Nephron (organoid): ENCODE data around the gene RLBP1.

ENCODE experiments used
- H3K27ac Mint-ChIP-seq, 3 experiments: 2 replicates each; pipeline ENCODE4 v1.8.0; 2020; ENCODE audit warnings: mixed read lengths in 3 of 3, mild to moderate bottlenecking in 2 of 3, moderate library complexity in 1 of 3
- H3K27me3 Mint-ChIP-seq: 2 replicates; pipeline ENCODE4 v1.8.0; 2021; ENCODE audit warnings: low read depth, mild to moderate bottlenecking, moderate library complexity, mixed read lengths
- H3K36me3 Mint-ChIP-seq: 2 replicates; pipeline ENCODE4 v1.8.0; 2020; ENCODE audit warnings: low read depth, mixed read lengths
- H3K4me1 Mint-ChIP-seq: 2 replicates; pipeline ENCODE4 v1.8.0; 2020; ENCODE audit warnings: mixed read lengths
- H3K4me3 Mint-ChIP-seq, 3 experiments: 2 replicates each; pipeline ENCODE4 v1.8.0; 2020; ENCODE audit warnings: mild to moderate bottlenecking in 3 of 3, mixed read lengths in 3 of 3, moderate library complexity in 2 of 3
- H3K9me3 Mint-ChIP-seq: 2 replicates; pipeline ENCODE4 v1.8.0; 2020; ENCODE audit warnings: mixed read lengths
- CTCF ChIP-seq, 3 experiments: fragments of 200-600 bp; sonication (generic); IDR thresholded peaks; one replicate each; pipeline ENCODE4 v1.5.0; 2021; ENCODE audit warnings: antibody characterized with exemption in 3 of 3; ENCODE audit not compliant: unreplicated experiment in 3 of 3

RLBP1 gene

GRCh38 chr15:89172921-89173320 is 48.5 kb downstream of the RLBP1 start:
- Mint-ChIP-seq H3K36me3 (peaks cover 10% of the 10 kb centered on the region), H3K27me3 (no peaks in the 10 kb centered on the region), H3K4me3 (no peak overlapping the region), H3K4me1 (peaks cover 15% of the 10 kb centered on the region), H3K9me3 (no peaks in the 10 kb centered on the region), H3K27ac (no peak overlapping the region)
- no peak for TF ChIP-seq CTCF (IDR thresholded peaks at IDR 0.05; ENCODE audit: unreplicated experiment in 3 of 3)

GRCh38 chr15:89171136-89172072 is 50.0 kb downstream of the RLBP1 start:
- Mint-ChIP-seq H3K36me3 (peaks cover 1% of the 10 kb centered on the region), H3K27ac (no peak overlapping the region), H3K4me3 (no peak overlapping the region), H3K4me1 (peaks cover 18% of the 10 kb centered on the region), H3K27me3 (no peaks in the 10 kb centered on the region), H3K9me3 (no peaks in the 10 kb centered on the region)
- TF ChIP-seq CTCF (IDR thresholded peaks at IDR 0.05; ENCODE audit: unreplicated experiment in 3 of 3): peak; percentile 37 to 59 (median 46)

GRCh38 chr15:89170364-89170763 is 51.0 kb downstream of the RLBP1 start:
- H3K27ac Mint-ChIP-seq: no peak overlapping the region
- no peaks in the 10 kb centered on the region for H3K9me3 Mint-ChIP-seq
- no peak overlapping the region for H3K4me3 Mint-ChIP-seq
- no peak for TF ChIP-seq CTCF (IDR thresholded peaks at IDR 0.05; ENCODE audit: unreplicated experiment in 3 of 3)
- H3K36me3 Mint-ChIP-seq: no peaks in the 10 kb centered on the region
- no peaks in the 10 kb centered on the region for H3K27me3 Mint-ChIP-seq
- H3K4me1 Mint-ChIP-seq: peaks cover 28% of the 10 kb centered on the region

- Mint-ChIP-seq H3K4me3 (no peak overlapping the region), H3K27ac (peak overlapping the region in 1 of 3 experiments; percentile 54), H3K27me3 (no peaks in the 10 kb centered on the region), H3K36me3 (no peaks in the 10 kb centered on the region), H3K4me1 (peaks cover 37% of the 10 kb centered on the region), H3K9me3 (no peaks in the 10 kb centered on the region)
- TF ChIP-seq CTCF (IDR thresholded peaks at IDR 0.05; ENCODE audit: unreplicated experiment in 3 of 3): no peak
These were observed 53.0 kb downstream of the RLBP1 start for GRCh38 chr15:89168316-89168833.

GRCh38 chr15:89167267-89168176 is 53.9 kb downstream of the RLBP1 start:
- Mint-ChIP-seq H3K27ac (peak overlapping the region in 2 of 3 experiments; percentile 17 to 54), H3K36me3 (no peaks in the 10 kb centered on the region), H3K27me3 (no peaks in the 10 kb centered on the region), H3K9me3 (no peaks in the 10 kb centered on the region), H3K4me3 (no peak overlapping the region), H3K4me1 (peaks cover 45% of the 10 kb centered on the region)
- TF ChIP-seq CTCF (IDR thresholded peaks at IDR 0.05; ENCODE audit: unreplicated experiment in 3 of 3): no peak
